Liver (tissue), 9 donors: Measurements from ENCODE around the gene XYLT2. TPM values are rescaled to one million over a fixed set of nuclear protein-coding genes. Genes with fewer than 3 reads are reported as not detected.
"Not testable (repeated sequence)": the region's sequence is repeated elsewhere in the genome, so short reads cannot be mapped to it uniquely, and the experiment has no call there.

Source experiments
- DNase-seq: peaks from one replicate; pipeline ENCODE4 v3.0.0-alpha.2; 2017; ENCODE audit warnings: low spot score
- H3K27ac ChIP-seq, 2 donors: one replicate each; pipeline ENCODE4 v1.7.0; 2013; ENCODE audit warnings: inconsistent platforms in 2 of 2, low read length in 2 of 2, control low read depth in 1 of 2, low read depth in 1 of 2, mild to moderate bottlenecking in 1 of 2
- H3K27me3 ChIP-seq, 4 donors: one replicate each; pipeline versions ENCODE4 v1.6.1 to v1.7.0; 2013; ENCODE audit warnings: low read length in 3 of 4, inconsistent platforms in 1 of 4, mild to moderate bottlenecking in 1 of 4, moderate library complexity in 1 of 4; ENCODE audit not compliant: control insufficient read depth in 4 of 4, insufficient read depth in 4 of 4
- H3K36me3 ChIP-seq, 4 donors: one replicate each; pipeline versions ENCODE4 v1.6.1 to v1.7.0; 2013; ENCODE audit warnings: low read length in 3 of 4, mild to moderate bottlenecking in 3 of 4, low read depth in 1 of 4, moderate library complexity in 1 of 4; ENCODE audit not compliant: control insufficient read depth in 4 of 4, insufficient read depth in 3 of 4
- H3K4me1 ChIP-seq, 4 donors: one replicate each; pipeline versions ENCODE4 v1.6.1 to v1.7.0; 2013; ENCODE audit warnings: low read length in 3 of 4, mild to moderate bottlenecking in 3 of 4, moderate library complexity in 1 of 4; ENCODE audit not compliant: control insufficient read depth in 4 of 4, insufficient read depth in 4 of 4
- H3K4me3 ChIP-seq, 3 donors: one replicate each; pipeline versions ENCODE4 v1.6.1 to v1.7.0; 2013; ENCODE audit warnings: low read length in 3 of 3, control low read depth in 1 of 3, low read depth in 1 of 3, mild to moderate bottlenecking in 1 of 3
- H3K9ac ChIP-seq, 2 donors: one replicate each; pipeline ENCODE4 v1.7.0; 2013; ENCODE audit warnings: low read length in 2 of 2, mild to moderate bottlenecking in 2 of 2, moderate library complexity in 2 of 2, control low read depth in 1 of 2, low read depth in 1 of 2
- H3K9me3 ChIP-seq, 4 donors: one replicate each; pipeline versions ENCODE4 v1.6.1 to v1.7.0; 2013; ENCODE audit warnings: low read length in 3 of 4; ENCODE audit not compliant: control insufficient read depth in 4 of 4
- EGR1 ChIP-seq, 2 donors: IDR thresholded peaks; 2 replicates each; pipeline ENCODE4 v1.6.1; 2016 to 2018; ENCODE audit warnings: antibody characterized with exemption in 2 of 2, low read depth in 2 of 2
- FOXA1 ChIP-seq: IDR thresholded peaks from 2 replicates; pipeline ENCODE4 v1.6.1; 2016; ENCODE audit warnings: antibody characterized with exemption
- FOXA2 ChIP-seq: IDR thresholded peaks from 2 replicates; pipeline ENCODE4 v1.6.1; 2016; ENCODE audit warnings: antibody characterized with exemption
- GABPA ChIP-seq, 2 donors: IDR thresholded peaks in 1 of 2; conservative IDR thresholded peaks in 1 of 2; 2 replicates each; pipeline ENCODE4 v1.6.1; 2016; ENCODE audit warnings: antibody characterized with exemption in 2 of 2, mild to moderate bottlenecking in 1 of 2, moderate library complexity in 1 of 2
- HNF4A ChIP-seq, 2 donors: conservative IDR thresholded peaks; 2 replicates each; pipeline ENCODE4 v1.6.1; 2016; ENCODE audit warnings: antibody characterized with exemption in 2 of 2, mild to moderate bottlenecking in 2 of 2
- HNF4G ChIP-seq: IDR thresholded peaks from 2 replicates; pipeline ENCODE4 v1.6.1; 2016; ENCODE audit warnings: antibody characterized with exemption
- JUND ChIP-seq, 2 donors: IDR thresholded peaks; 2 replicates each; pipeline ENCODE4 v1.6.1; 2016; ENCODE audit warnings: antibody characterized with exemption in 2 of 2
- NR2F2 ChIP-seq: IDR thresholded peaks from 2 replicates; pipeline ENCODE4 v1.6.1; 2016; ENCODE audit warnings: antibody characterized with exemption
- RAD21 ChIP-seq, 2 donors: IDR thresholded peaks; 2 replicates each; pipeline ENCODE4 v1.6.1; 2016; ENCODE audit warnings: antibody characterized with exemption in 2 of 2, mild to moderate bottlenecking in 2 of 2
- RXRA ChIP-seq, 2 donors: IDR thresholded peaks; 2 replicates each; pipeline ENCODE4 v1.6.1; 2017 to 2018; ENCODE audit warnings: antibody characterized with exemption in 2 of 2, mild to moderate bottlenecking in 1 of 2
- SP1 ChIP-seq: IDR thresholded peaks from 2 replicates; pipeline ENCODE4 v1.6.1; 2018; ENCODE audit warnings: antibody characterized with exemption, mild to moderate bottlenecking
- TAF1 ChIP-seq: conservative IDR thresholded peaks from 2 replicates; pipeline ENCODE4 v1.6.1; 2016; ENCODE audit warnings: antibody characterized with exemption, mild to moderate bottlenecking
- YY1 ChIP-seq: IDR thresholded peaks from 2 replicates; pipeline ENCODE4 v1.6.1; 2016; ENCODE audit warnings: antibody characterized with exemption, mild to moderate bottlenecking
- WGBS: extraction: QIAGEN DNeasy Blood & Tissue Kit; methylation state at CpG from one replicate; pipeline ENCODE4 v1.1.7; 2013; 5-methylcytosine and 5-hydroxymethylcytosine counted together
- polyA plus RNA-seq, 2 donors: library from polyadenylated mRNA; stranded (reverse) in 1 of 2; unstranded in 1 of 2; fragments of 200-250 nt in 1 of 2; fragments of >200 nt in 1 of 2; fragmentation: Nextera tagmentation in 1 of 2; extraction: Ambion mirVana in 1 of 2; gene quantifications; one replicate each; pipeline versions ENCODE4 v1.2.1 to v1.2.3, GENCODE V29; 2013 to 2015
- total RNA-seq, 2 donors: library from RNA; depleted of rRNA; stranded (reverse); fragments of >200 nt; gene quantifications; one replicate each; pipeline ENCODE4 v1.2.3, GENCODE V29; 2014
- TF ChIP-seq, protein P1 (sequence below): IDR thresholded peaks from 2 replicates; pipeline ENCODE4 v1.6.1; 2016; ENCODE audit warnings: antibody characterized with exemption
- TF ChIP-seq, protein P2 (sequence below): IDR thresholded peaks from 2 replicates; pipeline ENCODE4 v1.6.1; 2016; ENCODE audit warnings: antibody characterized with exemption
- TF ChIP-seq, protein P3 (sequence below): fragments of 150-350 bp; IDR thresholded peaks from 2 replicates; pipeline ENCODE4 v1.5.1; 2017; ENCODE audit warnings: improper control_type of control experiment, low read depth, low read length; ENCODE audit not compliant: missing input control
- TF ChIP-seq, protein P4 (sequence below): IDR thresholded peaks from 2 replicates; pipeline ENCODE4 v1.6.1; 2016; ENCODE audit warnings: antibody characterized with exemption, mild to moderate bottlenecking
- TF ChIP-seq, protein P5 (sequence below): IDR thresholded peaks from 2 replicates; pipeline ENCODE4 v1.6.1; 2016; ENCODE audit warnings: antibody characterized with exemption
- donor health status: healthy.
- donor health status: healthy.
- donor health status: healthy.
- donor health status: healthy.
- donor health status: healthy.

The XYLT2 gene
- total and polyA plus RNA-seq, 4 donors, result 5.3 to 11.3 (median 8.2) TPM

DNA sequence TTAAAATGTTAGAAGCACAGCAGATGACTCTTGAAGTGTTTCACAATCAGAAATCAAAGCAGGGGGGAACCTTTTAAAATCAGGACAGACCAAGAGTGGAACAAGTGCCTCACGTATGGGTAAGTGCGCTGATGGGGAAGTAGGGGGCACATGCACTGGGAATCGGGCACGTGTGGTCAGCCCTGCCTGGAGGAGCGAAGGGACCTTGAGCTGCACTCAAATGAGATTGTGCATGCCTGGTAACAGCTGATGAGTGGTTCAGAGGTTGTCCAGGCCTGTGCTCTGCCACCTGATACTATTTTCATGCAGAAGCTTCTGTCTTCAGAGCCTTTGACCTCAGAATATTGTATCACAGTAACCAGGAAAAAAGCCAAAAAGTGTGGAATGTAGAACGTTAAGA, 13.7 kb upstream of the XYLT2 start:
- Histone ChIP-seq H3K27ac (no peak overlapping the region), H3K4me1 (no peaks in the 10 kb centered on the region), H3K9ac (no peak overlapping the region), H3K36me3 (no peaks in the 10 kb centered on the region), H3K27me3 (no peaks in the 10 kb centered on the region), H3K9me3 (no peaks in the 10 kb centered on the region), H3K4me3 (no peak overlapping the region)
- 75% methylated on average over 6 of the region's 6 CpGs for WGBS
- DNase-seq, result no peak
- TF ChIP-seq TAF1, result no peak
- no peak for TF ChIP-seq JUND (IDR thresholded peaks at IDR 0.05)
- TF ChIP-seq, protein P1, sequence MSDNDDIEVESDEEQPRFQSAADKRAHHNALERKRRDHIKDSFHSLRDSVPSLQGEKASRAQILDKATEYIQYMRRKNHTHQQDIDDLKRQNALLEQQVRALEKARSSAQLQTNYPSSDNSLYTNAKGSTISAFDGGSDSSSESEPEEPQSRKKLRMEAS, result no peak
- no peak for TF ChIP-seq HNF4G
- TF ChIP-seq, protein P2, sequence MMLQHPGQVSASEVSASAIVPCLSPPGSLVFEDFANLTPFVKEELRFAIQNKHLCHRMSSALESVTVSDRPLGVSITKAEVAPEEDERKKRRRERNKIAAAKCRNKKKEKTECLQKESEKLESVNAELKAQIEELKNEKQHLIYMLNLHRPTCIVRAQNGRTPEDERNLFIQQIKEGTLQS, result no peak
- no peak for TF ChIP-seq FOXA2

DNA sequence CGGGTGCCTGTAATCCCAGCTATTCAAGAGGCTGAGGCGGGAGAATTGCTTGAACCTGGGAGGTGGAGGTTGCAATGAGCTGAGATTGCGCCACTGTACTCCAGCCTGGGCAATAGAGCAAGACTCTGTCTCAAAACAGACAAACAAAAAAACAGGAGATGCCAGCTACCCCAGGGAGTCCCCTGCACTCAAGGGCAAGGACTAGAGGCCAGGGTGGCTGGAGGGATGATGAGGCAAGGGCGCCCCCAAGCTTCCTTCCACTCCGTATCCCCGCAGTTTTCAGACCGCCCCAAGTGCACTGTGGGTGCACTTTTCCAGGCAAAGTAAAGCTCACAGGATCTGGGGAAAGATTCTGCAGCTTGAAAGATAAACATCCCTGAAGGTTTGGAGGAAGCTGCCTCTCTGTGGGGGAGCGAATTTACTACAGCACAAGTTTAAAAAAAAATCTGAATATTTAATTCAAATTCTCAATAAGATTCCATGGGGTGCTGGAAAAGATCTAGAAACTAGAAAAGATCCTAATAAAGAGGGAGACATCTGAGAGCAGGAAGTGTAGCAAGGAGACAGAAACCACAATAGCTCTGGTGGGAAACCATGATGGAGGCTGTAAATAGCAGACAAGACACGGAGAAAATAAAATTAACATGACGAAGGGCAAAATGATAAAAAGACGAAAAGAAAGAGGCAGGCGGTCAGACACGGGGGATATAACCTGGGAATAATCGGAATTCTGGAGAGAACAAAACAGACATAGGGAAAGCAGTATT, 12.5 kb upstream of the XYLT2 start:
- H3K9ac ChIP-seq, H3K9me3 ChIP-seq, H3K27ac ChIP-seq, H3K4me1 ChIP-seq, DNase-seq, H3K4me3 ChIP-seq, H3K27me3 ChIP-seq, H3K36me3 ChIP-seq: not testable (repeated sequence)
- WGBS, result 60% methylated on average over 14 of the region's 14 CpGs

DNA sequence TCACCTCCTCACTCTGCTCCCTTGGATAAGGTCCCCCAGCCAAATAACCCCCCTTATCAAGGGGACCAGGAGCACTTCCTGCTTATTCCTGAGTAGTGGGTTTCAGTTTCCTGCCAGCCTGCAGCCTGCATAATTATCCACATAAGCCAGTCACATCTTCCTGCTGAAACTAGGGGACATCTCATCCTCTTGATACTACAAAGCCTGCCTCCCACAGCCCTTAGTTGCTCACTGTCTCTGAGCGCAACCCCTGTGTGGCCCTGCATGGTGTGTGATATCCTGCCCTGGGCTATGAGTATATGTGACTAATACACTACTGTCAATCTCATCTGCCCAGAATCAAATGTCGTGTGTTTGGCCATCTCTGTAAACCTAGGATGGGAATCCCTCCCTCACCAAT, 8.0 kb upstream of the XYLT2 start:
- Histone ChIP-seq H3K4me1 (no peaks in the 10 kb centered on the region), H3K9ac (no peak overlapping the region), H3K9me3 (no peaks in the 10 kb centered on the region), H3K27me3 (no peaks in the 10 kb centered on the region), H3K36me3 (no peaks in the 10 kb centered on the region), H3K27ac (no peak overlapping the region), H3K4me3 (no peak overlapping the region)
- DNase-seq, result no peak
- no peak for TF ChIP-seq EGR1 (IDR thresholded peaks at IDR 0.05; ENCODE audit: low read depth in 2 of 2)
- TF ChIP-seq, protein P2, result no peak
- TF ChIP-seq SP1, result no peak
- TF ChIP-seq FOXA2, result no peak
- TF ChIP-seq, protein P3, sequence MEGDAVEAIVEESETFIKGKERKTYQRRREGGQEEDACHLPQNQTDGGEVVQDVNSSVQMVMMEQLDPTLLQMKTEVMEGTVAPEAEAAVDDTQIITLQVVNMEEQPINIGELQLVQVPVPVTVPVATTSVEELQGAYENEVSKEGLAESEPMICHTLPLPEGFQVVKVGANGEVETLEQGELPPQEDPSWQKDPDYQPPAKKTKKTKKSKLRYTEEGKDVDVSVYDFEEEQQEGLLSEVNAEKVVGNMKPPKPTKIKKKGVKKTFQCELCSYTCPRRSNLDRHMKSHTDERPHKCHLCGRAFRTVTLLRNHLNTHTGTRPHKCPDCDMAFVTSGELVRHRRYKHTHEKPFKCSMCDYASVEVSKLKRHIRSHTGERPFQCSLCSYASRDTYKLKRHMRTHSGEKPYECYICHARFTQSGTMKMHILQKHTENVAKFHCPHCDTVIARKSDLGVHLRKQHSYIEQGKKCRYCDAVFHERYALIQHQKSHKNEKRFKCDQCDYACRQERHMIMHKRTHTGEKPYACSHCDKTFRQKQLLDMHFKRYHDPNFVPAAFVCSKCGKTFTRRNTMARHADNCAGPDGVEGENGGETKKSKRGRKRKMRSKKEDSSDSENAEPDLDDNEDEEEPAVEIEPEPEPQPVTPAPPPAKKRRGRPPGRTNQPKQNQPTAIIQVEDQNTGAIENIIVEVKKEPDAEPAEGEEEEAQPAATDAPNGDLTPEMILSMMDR, result no peak
- TF ChIP-seq HNF4G, result no peak
- no peak for TF ChIP-seq GABPA (IDR thresholded peaks at IDR 0.05 in 1 of 2, conservative IDR thresholded peaks at IDR 0.05 in 1 of 2)
- TF ChIP-seq, protein P4, sequence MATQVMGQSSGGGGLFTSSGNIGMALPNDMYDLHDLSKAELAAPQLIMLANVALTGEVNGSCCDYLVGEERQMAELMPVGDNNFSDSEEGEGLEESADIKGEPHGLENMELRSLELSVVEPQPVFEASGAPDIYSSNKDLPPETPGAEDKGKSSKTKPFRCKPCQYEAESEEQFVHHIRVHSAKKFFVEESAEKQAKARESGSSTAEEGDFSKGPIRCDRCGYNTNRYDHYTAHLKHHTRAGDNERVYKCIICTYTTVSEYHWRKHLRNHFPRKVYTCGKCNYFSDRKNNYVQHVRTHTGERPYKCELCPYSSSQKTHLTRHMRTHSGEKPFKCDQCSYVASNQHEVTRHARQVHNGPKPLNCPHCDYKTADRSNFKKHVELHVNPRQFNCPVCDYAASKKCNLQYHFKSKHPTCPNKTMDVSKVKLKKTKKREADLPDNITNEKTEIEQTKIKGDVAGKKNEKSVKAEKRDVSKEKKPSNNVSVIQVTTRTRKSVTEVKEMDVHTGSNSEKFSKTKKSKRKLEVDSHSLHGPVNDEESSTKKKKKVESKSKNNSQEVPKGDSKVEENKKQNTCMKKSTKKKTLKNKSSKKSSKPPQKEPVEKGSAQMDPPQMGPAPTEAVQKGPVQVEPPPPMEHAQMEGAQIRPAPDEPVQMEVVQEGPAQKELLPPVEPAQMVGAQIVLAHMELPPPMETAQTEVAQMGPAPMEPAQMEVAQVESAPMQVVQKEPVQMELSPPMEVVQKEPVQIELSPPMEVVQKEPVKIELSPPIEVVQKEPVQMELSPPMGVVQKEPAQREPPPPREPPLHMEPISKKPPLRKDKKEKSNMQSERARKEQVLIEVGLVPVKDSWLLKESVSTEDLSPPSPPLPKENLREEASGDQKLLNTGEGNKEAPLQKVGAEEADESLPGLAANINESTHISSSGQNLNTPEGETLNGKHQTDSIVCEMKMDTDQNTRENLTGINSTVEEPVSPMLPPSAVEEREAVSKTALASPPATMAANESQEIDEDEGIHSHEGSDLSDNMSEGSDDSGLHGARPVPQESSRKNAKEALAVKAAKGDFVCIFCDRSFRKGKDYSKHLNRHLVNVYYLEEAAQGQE, result no peak
- TF ChIP-seq YY1, result no peak
- TF ChIP-seq JUND (IDR thresholded peaks at IDR 0.05), result no peak
- TF ChIP-seq FOXA1, result no peak
- TF ChIP-seq RAD21 (IDR thresholded peaks at IDR 0.05), result no peak
- no peak for TF ChIP-seq TAF1
- TF ChIP-seq, protein P1, result no peak
- TF ChIP-seq HNF4A (conservative IDR thresholded peaks at IDR 0.05), result no peak
- TF ChIP-seq NR2F2, result no peak
- TF ChIP-seq, protein P5, sequence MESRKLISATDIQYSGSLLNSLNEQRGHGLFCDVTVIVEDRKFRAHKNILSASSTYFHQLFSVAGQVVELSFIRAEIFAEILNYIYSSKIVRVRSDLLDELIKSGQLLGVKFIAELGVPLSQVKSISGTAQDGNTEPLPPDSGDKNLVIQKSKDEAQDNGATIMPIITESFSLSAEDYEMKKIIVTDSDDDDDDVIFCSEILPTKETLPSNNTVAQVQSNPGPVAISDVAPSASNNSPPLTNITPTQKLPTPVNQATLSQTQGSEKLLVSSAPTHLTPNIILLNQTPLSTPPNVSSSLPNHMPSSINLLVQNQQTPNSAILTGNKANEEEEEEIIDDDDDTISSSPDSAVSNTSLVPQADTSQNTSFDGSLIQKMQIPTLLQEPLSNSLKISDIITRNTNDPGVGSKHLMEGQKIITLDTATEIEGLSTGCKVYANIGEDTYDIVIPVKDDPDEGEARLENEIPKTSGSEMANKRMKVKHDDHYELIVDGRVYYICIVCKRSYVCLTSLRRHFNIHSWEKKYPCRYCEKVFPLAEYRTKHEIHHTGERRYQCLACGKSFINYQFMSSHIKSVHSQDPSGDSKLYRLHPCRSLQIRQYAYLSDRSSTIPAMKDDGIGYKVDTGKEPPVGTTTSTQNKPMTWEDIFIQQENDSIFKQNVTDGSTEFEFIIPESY, result no peak
- TF ChIP-seq RXRA (IDR thresholded peaks at IDR 0.05), result no peak
- whole genome bisulfite sequencing, result 82% methylated on average over 2 of the region's 2 CpGs
